GM18868 (cell line): ENCODE measurements around the gene JPT2.
"Not testable (repeated sequence)": the region's sequence is repeated elsewhere in the genome, so short reads cannot be mapped to it uniquely, and the experiment has no call there.

Experiments used
- ATAC-seq: cut with Tn5 transposase; IDR thresholded peaks from one replicate; pipeline ENCODE4 v1.9.1; 2021; ENCODE audit warnings: mild to moderate bottlenecking, moderate library complexity; ENCODE audit not compliant: unreplicated experiment

The JPT2 gene

DNA sequence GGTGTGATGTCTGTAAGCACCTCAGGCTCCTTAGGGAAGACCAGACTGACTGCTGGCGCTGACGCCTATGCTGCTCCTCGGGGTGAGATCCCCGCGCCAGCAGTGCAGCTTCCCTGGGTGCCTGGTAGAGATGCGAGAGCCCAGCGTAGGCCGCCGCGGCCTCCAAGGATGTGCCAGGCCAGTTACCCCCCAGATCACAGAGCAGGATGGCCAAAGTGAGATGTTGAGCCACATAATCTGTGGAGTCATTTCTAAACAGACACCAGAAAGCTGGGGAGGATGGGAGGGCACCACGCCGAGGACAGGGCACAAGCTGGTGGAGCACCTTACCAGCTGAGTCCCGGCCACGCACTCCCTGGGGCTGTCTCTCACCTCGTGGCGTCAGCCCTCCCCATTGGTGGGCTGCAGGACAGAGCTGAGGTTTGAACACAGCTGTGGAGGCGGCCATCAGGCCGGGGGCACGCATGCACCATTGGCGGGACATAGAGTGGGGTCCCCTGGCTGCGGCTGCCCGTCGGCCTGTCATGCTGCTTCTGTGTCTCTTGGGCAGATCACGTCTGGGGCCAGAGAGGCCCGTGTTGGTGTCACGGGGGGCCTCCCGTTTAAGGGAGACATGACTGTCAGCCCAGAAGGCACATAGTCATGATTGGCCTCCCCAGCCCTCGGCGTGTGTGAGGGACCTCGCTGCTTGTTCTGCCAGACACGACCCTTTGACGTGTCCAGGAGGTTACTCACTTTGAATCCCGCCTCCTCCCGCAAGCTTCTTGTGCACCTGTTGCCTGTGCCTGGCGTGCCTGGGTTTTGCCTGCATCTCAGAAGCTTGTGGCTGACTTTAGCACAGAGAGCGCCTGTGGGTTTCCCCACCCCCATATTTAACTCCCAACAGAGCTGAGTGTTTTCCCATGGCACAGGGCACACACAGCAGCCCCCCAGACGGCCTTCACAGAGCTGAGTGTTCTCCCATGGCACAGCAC is 49.9 kb downstream of the JPT2 start:
- ATAC-seq = no peak

DNA sequence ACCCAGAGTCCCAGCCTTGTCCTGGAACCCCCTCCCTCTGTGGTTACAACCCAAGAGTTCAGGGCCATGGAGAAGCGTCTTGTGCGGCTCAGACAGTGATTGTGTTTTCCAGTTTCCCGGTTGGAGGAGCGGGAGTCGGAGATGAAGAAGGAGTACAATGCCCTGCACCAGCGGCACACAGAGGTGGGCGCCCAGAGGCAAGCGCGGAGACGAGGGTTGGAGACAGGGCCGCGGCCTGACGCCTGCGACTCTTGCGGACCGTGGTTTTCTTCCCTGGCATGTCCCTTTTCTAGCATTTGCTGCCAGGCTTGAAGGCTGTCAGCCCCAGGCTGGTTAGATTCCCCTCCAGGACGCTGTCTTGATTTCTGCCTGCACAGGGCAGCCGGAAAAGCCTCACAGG is 50.9 kb downstream of the JPT2 start:
- ATAC-seq = no peak

DNA sequence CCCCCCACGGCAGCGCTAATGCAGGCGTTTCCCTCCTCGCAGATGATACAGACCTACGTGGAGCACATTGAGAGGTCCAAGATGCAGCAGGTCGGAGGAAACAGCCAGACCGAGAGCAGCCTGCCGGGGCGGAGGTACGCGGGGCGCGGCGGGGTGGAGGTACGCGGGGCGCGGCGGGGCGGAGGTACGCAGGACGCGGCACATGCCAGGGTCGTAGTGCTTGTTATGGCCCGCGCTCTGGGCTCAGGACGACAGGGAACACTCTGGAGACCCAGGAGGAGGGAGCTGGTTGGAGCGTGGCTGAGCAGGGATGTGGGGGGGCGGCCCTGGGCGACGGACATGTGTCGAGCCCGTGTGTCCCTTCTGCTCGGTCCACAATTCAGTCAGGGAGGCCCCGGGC is 51.4 kb downstream of the JPT2 start:
- no peak for ATAC-seq

DNA sequence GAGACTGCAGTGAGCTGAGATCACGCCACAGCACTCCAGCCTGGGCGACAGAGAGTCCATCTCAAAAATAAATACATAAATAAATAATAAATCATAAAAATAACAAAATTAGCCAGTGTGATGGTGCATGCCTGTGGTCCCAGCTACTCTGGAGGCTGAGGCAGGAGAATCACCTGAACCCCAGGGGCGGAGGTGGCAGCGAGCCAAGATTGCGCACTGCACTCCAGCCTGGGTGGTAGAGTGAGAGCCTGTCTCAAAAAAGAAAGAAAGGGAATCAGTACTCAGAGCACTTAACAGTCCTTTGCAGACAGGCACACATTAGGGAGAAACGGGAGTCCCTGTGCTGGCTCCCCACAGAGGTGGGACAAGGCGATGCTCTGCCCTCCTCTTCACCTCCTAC is 53.0 kb downstream of the JPT2 start:
- no peak for ATAC-seq

DNA sequence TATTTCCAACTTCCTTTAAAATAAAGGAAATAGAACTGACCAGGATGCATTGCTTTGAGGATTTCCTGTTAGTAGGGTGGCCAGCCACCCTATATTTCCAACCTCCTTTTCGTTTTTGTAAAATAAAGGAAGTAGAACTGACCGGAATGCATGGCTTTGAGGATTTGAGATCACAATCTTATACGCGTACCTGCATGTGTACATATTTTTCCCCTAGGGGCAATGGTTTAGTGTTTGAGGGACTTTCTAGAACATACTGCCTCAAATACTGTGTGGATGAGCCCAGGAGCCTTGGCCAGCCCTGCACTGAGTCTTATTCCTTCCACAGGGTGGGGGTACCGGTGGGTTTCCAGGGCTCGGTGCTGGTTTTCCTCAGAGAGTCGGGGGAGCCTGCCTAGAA is 53.5 kb downstream of the JPT2 start:
- no peak for ATAC-seq

DNA sequence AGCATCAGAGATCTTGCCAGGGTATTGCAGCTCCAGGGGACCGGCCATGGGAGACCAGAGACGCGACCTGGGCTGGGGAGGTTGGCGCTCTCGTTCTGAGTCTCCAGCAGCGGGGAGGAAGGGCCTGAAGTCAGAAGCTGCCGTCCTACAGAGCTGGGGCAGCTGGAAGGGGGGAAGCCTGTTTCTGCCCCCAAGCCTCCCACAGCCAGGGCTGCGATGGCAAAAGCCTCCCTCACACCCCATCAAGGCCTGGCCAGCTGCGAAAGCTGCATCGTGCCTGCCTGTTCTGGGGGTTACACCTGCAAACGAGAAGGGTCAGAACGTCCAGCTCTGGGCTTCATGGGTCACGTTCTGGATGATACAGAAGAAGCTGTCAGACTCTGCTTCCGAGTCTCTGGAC is 54.0 kb downstream of the JPT2 start:
- ATAC-seq = no peak

DNA sequence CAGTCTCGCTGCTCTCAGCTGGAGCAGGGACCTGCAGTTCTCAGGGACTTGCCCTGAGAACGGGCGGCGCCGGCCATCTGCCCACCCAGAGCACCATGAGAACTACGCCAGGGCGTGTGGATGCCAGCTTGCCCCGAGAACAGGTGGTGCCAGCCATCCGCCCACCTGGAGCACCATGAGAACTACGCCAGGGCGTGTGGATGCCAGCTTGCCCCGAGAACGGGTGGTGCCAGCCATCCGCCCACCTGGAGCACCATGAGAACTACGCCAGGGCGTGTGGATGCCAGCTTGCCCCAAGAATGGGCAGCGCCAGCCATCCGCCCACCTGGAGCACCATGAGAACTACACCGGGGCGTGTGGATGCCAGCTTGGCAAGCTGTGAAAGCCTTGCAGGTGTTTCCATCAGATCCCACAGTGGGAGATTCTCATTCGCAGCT is 54.5 kb downstream of the JPT2 start:
- not testable (repeated sequence) for ATAC-seq

DNA sequence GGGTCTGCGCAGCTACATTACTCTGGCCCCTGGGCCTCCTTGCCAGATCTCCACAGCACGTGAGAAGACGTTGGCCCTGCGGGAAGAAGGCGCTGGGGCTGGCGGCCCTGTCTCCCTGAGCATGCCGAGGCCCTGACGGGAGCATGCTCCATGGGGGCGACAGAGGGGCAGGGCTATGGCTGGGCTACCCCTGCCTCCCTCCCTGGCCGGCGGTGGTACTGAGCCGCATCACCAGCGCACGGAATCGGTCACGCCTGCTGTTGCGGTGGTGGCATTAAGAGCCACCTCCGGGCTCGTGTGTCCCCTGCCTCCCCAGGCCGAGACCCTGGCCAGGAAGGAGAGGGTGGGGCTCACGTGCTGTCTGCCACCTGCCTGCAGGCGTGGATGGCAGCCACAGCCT is 56.0 kb downstream of the JPT2 start:
- no peak for ATAC-seq

DNA sequence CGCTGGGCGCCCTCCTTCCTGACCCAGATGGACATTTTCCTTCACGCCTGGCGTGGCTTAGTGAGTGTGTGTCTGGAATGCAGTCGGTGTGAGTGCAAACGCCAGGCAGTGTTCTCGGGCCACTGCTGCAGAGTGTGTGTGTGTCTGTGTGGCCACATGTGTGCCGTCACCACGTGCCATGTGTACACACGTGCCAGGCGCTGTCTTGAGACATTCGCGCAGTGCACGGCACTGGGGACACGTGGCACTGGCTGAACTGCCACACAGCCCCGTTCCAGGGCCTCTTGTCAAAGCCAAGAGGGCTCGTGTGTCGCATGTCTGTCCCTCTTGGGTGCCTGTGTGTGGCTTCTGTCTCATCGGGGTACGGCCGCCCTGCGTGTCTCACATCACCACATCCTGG is 56.7 kb downstream of the JPT2 start:
- ATAC-seq = no peak

DNA sequence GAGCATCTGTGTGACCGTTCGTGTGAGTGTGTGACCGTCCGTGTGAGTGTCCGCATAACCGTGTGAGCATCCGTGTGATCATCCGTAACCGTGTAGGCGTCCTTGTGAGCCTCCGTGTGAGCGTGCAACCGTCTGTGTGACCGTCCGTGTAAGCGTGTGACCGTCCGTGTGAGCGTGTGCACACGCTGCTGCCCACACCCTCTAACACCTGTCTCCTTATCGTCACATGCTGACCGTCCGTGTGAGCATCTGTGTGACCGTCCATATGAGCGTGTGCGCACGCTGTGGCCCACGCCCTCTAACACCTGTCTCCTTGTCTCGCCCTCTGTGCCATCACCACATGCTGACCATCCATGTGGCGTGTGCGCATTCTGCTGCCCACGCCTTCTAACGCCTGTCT is 62.2 kb downstream of the JPT2 start:
- no peak for ATAC-seq

DNA sequence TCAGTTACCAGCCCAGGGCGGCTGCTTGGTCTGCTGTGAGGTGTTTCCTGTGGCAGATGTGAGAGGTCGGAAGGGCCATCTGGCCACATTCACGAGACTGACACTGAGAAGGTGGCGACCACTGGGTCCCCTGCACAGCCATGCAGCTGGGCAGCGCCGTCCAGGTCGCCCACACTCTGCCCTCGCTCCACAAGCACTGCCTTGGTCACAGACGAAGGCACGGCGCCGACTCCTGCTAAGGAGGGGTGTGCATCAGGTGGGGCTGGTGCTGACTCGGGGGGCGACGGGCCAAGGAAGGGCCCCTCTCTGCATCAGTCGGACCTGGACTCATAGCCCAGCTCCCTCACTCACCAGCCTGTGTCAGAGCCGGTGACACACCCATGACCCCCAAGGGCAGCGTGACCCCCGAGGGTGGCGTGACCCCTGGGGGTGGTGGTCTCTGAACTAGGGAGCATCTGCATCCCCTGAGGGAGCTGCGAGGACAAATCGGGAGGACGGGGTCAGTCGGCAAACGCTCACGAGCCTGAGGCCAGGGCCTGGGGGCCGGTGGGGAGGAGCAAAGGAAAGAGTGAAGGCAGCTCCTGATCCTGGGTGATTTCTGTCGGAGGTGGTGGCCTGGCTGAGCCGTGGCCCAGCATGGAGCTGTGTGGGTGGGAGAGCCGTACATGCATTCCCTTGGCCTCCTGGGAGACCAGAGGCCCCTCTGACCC is 62.9 kb downstream of the JPT2 start:
- no peak for ATAC-seq

DNA sequence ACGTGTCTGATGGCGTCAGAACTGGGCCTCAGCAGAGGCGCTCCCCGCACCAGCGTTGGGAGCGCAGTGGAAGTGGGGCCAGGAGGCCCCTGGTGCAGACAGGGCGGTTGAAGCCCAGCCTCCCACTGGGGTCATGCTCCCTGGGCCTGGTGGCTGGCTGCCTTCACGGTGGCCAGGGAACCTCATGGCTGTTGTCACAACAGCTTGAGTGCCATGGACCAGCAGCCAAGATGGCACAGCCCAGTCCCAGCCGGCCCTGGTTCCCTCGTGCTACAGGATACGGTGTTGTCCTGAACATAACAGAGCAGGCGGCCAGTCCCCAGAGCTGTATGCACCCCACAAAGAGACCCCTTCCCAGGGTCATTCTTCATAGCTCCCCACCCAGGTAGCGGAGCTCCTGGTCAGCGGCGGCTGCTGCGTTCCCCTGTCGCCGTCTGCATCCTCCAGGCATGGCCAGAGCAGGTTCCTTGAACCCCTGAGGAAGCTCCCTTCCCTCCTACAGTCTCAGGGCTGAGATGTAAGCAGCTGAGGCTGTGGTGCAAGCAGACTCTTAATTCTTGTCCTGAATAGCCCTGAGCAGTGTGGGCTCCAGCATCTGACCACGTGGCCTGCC is 63.6 kb downstream of the JPT2 start:
- ATAC-seq = no peak

DNA sequence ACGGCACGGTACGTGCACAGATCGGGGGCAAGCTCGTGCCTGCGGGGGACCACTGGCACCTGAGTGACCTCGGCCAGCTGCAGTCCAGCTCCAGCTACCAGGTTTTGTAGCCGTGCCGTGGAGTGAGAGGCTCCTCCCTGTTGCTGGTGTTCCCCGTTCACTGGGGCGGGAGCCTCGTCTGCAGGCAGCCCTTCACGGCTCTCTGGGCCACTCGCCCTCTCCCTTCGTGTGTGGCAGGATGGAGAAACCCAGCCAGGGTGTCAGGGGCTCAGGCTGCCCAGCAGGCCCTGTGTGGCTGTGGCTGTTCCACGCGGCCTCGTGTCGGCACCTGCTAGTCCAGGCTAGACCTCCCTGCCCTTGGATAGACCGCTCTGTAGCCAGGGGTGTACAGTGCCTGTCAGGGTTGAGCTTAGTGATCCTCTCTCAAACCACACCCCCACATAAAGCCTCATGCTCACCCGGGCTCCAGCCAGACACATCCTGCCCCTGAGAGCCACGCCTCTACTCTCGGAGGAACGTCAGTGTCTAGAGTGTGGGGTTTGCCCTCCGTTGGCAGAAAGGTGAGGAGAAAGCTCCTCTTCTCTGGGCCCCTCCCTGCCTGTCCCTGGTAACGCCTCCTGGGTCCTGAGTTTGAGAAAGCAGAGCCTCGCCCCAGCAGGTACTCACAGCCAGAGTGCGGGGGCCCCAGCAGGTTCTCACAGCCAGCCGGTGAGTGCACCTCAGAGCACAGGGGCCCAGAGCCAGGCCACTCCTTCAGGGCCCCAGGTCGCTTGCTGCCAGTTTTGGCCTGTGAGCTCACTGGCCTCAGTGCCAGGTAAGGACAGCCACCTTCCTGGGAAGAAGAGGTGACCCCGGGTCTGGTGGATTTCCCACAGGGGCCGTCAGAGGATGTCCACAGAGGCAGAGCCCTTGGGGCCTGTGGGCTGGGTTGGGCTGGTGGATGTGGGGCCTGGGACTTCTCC is 65.6 kb downstream of the JPT2 start:
- ATAC-seq = no peak

DNA sequence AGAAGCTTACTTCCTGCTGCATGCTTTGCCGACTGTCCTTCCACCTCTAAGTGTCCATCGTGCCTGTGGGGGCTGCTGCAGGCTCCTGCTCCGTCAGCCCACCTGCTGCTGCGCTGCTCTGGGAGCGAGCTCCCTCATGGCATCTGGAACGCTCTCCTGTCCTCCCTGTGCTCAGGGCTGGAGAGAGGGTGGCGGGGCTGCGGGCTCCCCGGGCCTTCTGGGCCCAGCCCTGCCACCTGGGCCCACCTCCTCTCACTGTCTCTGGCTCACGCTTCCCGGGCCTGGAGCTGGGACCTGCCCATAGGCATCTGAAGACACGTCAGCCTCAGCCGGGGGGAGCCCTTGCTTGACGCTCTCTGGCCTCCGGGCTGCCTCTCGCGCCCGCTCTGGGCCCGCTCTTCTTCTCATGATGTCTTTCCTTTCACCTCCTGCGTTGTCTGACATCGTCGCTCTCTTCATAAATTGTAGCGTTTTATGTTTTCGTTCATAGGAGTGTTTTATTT is 66.3 kb downstream of the JPT2 start:
- no peak for ATAC-seq

DNA sequence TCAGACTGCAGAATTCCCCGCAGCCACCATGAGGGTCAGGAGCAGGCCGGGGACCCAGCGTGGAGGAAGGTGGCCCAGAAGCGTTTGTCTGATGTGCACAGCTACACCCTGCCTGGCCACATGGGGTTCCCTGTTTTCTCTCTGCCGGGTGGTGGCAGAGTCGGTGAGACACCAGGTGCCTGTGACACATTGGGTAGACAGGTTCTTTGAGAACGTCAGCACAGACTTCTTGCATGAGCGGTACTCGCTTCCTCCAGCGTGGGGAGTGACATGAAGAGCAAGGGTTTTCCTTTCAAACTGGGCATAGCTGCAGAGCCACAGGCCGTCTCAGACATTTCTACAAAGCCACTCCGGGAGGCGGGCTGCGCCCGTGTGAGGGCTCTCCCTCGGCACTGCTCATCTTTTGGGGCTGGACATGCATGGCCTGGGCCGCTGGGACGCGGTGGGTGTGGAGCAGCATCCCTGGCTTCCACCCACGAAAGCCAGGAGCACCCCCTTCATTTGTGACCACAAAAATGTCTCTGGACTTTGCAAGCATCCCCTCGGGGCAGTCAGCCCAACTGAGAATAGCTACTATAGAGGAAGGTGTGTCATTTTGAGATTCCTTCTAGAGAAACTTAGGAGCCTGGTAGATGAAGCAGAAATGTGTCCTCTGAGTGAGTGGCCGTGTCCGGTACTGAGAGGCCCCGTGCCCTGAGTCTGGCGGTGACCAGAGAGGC is 67.3 kb downstream of the JPT2 start:
- no peak for ATAC-seq

DNA sequence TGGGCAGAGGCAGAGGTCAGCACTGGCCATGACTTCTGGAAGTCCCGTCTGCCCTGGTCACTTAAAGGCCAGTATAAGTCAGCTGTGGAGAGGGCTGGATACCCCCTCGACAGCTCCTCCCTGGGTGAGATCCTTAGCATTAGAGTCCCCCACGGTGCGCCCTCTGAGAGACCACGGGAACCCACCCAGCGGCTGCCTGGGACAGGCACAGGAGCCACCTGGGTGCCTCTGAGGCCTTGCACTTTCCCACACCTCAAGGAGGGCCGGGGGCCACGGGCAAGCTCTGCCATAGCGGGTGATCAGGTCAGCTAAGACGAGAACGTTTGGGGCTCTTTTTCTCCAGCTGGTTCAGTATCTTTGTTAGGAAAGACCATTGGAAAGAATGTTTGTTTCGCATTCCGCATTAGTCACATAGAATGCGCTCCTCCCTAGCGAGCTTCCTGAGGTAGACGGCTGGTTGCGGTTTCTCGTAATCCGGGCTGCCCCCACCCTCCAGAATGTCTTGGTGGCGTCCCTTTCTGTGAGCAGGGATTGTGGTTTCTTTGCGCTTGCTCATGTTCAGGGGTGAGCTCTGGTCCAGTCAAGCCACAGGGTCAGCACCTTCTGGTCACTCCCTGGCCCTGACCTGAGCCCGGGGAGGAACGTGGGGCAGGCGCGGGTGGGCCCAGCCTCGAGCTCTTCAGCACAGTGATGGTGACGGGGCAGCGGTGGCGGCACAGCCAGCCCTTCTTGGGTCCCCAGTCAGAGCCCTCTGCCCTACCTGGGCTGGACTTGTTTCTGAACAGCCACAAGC is 68.0 kb downstream of the JPT2 start:
- ATAC-seq = no peak

DNA sequence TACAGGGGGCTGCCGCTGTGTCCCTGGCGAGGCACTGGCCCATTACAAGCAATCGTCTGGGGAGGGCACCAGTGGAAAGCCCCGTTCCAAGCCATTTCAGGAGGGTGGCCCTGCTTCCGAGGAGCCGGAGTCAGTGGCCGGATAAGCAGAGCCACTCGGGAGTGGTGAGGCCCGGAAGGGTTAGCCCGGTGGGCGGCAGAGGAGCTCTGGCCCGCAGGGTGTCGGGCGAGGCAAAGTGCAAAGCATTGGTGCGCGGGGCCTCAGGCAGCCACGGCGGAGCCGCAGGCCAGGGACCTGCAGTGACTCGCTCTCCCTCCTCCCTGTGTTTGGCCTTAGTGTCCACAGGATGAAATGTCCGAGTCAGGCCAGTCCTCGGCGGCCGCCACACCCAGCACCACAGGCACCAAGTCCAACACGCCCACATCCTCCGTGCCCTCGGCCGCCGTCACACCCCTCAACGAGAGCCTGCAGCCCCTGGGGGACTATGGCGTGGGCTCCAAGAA is 68.7 kb downstream of the JPT2 start:
- ATAC-seq = no peak

DNA sequence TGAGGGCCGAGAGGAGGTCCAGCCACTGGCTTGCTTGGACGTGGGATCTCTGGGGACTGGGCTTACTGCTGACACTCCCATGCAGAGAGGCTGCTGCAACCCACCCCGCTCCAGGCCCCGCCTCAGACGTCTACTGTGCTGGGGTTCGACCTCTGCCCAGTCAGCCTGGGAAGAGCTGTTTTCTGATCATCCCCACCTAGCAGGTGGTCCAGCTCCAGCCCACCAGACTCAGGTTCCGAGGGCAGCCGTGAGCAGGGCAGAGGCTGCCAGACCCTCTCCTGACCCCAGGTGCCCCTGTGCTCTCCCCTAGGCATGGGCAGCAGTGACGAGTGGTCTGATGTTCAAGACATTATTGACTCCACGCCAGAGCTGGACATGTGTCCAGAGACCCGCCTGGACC is 69.9 kb downstream of the JPT2 start:
- ATAC-seq = no peak
